Esophagus squamous epithelium (tissue), 5 donors: Measurements from ENCODE around the gene ENHO. TPM values are rescaled to one million over a fixed set of nuclear protein-coding genes. Genes with fewer than 3 reads are reported as not detected.
"Not testable (repeated sequence)": the region's sequence is repeated elsewhere in the genome, so short reads cannot be mapped to it uniquely, and the experiment has no call there.

Experiments
- DNase-seq: peaks from one replicate; lab custom pipeline; 2025; lab: John Stamatoyannopoulos, UW
- H3K27ac ChIP-seq, 4 donors: fragments of 200-600 bp; sonication (generic); one replicate each; pipeline ENCODE4 v1.5.1; 2016 to 2019; ENCODE audit warnings: mild to moderate bottlenecking in 1 of 4
- H3K27me3 ChIP-seq, 4 donors: fragments of 200-600 bp; sonication (generic); 1 replicate in 3 of 4; 2 replicates in 1 of 4; pipeline versions ENCODE4 v1.5.1 to v1.6.0; 2017 to 2021; ENCODE audit warnings: antibody characterized with exemption in 1 of 4
- H3K36me3 ChIP-seq, 3 donors: fragments of 200-600 bp; sonication (generic); one replicate each; pipeline ENCODE4 v1.5.1; 2016 to 2019
- H3K4me1 ChIP-seq, 3 donors: fragments of 200-600 bp; sonication (generic); one replicate each; pipeline ENCODE4 v1.5.1; 2017 to 2019
- H3K4me3 ChIP-seq, 4 donors: fragments of 200-600 bp; sonication (generic); 1 replicate in 3 of 4; 2 replicates in 1 of 4; pipeline ENCODE4 v1.5.1; 2016 to 2019; ENCODE audit warnings: mild to moderate bottlenecking in 2 of 4, moderate library complexity in 1 of 4
- H3K9me3 ChIP-seq, 3 donors: fragments of 200-600 bp; sonication (generic); one replicate each; pipeline ENCODE4 v1.5.1; 2016 to 2019
- POLR2A ChIP-seq, 4 donors: fragments of 450-650 bp; IDR thresholded peaks; one replicate each; pipeline ENCODE4 v1.6.1; 2017; ENCODE audit warnings: antibody characterized with exemption in 4 of 4, mild to moderate bottlenecking in 4 of 4, moderate library complexity in 3 of 4
- WGBS, 2 donors: methylation state at CpG; one replicate each; pipeline ENCODE4 v1.1.5; 2018; 5-methylcytosine and 5-hydroxymethylcytosine counted together
- intact Hi-C: fragments of 100-400 bp; cut with DNase I; formaldehyde crosslinking; loops from one replicate; pipeline ENCODE4 v1.15.0; 2022
- total RNA-seq, 4 donors: library from RNA; depleted of rRNA; stranded (reverse); fragments of >200 nt; gene quantifications; one replicate each; pipeline ENCODE4 v1.1.0, GENCODE V29; 2016
- TF ChIP-seq, protein P1 (sequence below), 6 experiments: fragments of 450-650 bp in 4 of 6; fragments of 200-600 bp in 2 of 6; sonication (generic) in 2 of 6; IDR thresholded peaks; one replicate each; pipeline ENCODE4 v1.5.1; 2016 to 2019; ENCODE audit warnings: antibody characterized with exemption in 6 of 6, mild to moderate bottlenecking in 4 of 6, moderate library complexity in 4 of 6
- donor health status: DM: yes; HTN: yes; CAD: no.

ENHO gene
- total RNA-seq, 4 donors from 2014 or later: 0.38 TPM; not detected in 3

DNA sequence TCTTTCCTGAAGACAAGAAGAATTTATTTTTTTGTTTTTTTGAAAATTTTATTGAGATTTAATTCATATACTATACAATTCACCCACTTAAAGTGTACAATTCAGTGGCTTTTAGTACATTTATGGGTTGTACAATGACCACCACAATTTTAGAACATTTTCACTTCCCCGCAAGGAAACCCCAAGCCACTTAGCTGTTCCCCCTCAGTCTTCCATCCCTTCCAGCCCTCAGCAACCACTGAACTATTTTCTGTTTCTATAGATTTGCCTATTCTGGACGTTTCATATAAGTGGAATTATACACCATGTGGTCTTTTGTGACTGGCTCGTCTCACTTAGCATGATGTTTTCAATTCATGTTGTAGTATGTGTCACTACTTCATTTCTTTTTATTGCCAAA is 36.2 kb downstream of the ENHO start:
- H3K27ac ChIP-seq: no peak overlapping the region
- peaks cover 0 to 23% (median 0%) of the 10 kb centered on the region in 4 donors for H3K27me3 ChIP-seq
- H3K4me3 ChIP-seq: no peak overlapping the region
- H3K9me3 ChIP-seq: no peaks in the 10 kb centered on the region
- intact Hi-C loops: no loop called here
- no peak for DNase-seq
- WGBS, 2 donors: 52 to 56% methylated on average over 3 of the region's 3 CpGs
- no peaks in the 10 kb centered on the region for H3K4me1 ChIP-seq
- TF ChIP-seq POLR2A (IDR thresholded peaks at IDR 0.05): no peak
- TF ChIP-seq, protein P1, sequence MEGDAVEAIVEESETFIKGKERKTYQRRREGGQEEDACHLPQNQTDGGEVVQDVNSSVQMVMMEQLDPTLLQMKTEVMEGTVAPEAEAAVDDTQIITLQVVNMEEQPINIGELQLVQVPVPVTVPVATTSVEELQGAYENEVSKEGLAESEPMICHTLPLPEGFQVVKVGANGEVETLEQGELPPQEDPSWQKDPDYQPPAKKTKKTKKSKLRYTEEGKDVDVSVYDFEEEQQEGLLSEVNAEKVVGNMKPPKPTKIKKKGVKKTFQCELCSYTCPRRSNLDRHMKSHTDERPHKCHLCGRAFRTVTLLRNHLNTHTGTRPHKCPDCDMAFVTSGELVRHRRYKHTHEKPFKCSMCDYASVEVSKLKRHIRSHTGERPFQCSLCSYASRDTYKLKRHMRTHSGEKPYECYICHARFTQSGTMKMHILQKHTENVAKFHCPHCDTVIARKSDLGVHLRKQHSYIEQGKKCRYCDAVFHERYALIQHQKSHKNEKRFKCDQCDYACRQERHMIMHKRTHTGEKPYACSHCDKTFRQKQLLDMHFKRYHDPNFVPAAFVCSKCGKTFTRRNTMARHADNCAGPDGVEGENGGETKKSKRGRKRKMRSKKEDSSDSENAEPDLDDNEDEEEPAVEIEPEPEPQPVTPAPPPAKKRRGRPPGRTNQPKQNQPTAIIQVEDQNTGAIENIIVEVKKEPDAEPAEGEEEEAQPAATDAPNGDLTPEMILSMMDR (IDR thresholded peaks at IDR 0.05): no peak
- H3K36me3 ChIP-seq: no peaks in the 10 kb centered on the region

DNA sequence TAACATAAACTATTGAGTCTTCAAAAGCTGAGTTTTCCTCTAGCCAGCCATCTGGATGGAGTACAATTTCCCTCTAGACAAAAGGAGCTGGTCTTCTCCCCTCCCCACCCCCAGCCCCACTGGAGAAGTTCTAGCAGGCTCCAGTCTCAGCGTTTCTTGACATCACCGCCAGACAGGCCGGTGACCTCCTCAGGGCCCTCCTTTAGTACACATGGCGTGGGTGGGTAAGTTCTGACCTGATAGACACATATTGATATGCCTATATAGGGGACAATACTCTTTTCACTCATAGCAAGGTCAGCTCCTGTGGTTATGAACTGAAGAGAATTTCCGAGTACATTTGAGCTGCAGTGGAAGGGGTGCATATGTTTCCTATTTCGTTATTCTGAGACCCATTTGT is 37.0 kb downstream of the ENHO start:
- WGBS, 2 donors: 66 to 69% methylated on average over 6 of the region's 6 CpGs
- Histone ChIP-seq H3K4me1 (no peaks in the 10 kb centered on the region), H3K27ac (no peak overlapping the region), H3K27me3 (peaks cover 0 to 24% (median 0%) of the 10 kb centered on the region in 4 donors), H3K4me3 (no peak overlapping the region), H3K36me3 (no peaks in the 10 kb centered on the region), H3K9me3 (no peaks in the 10 kb centered on the region)
- TF ChIP-seq, protein P1 (IDR thresholded peaks at IDR 0.05): no peak
- TF ChIP-seq POLR2A (IDR thresholded peaks at IDR 0.05): no peak
- DNase-seq: no peak
- intact Hi-C loops: no loop called here

DNA sequence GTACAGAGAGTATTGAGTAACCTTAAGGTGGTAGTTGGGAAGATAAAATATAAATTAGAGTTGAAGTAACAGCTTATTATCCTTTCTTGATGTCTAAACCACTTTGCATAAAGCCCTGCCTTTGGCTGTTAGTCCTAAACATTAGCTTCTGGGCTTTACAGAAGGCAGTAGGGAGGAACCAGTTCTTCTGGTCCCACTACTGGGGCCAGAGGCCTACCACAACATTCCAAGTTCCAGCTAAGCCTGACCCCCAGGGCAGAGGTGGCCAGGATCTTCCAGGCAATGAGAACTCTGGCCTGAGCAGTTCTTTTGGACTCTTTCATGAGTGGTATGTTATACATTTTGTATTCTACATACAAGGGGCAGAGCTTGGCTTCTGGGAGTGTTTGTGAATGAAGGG is 38.1 kb downstream of the ENHO start:
- H3K9me3 ChIP-seq: no peaks in the 10 kb centered on the region
- H3K36me3 ChIP-seq: no peaks in the 10 kb centered on the region
- no peak overlapping the region for H3K27ac ChIP-seq
- no peak for TF ChIP-seq POLR2A (IDR thresholded peaks at IDR 0.05)
- TF ChIP-seq, protein P1 (IDR thresholded peaks at IDR 0.05): no peak
- intact Hi-C loops: no loop called here
- H3K27me3 ChIP-seq: peaks cover 0 to 20% (median 0%) of the 10 kb centered on the region in 4 donors
- H3K4me3 ChIP-seq: no peak overlapping the region
- no peaks in the 10 kb centered on the region for H3K4me1 ChIP-seq
- DNase-seq: no peak

DNA sequence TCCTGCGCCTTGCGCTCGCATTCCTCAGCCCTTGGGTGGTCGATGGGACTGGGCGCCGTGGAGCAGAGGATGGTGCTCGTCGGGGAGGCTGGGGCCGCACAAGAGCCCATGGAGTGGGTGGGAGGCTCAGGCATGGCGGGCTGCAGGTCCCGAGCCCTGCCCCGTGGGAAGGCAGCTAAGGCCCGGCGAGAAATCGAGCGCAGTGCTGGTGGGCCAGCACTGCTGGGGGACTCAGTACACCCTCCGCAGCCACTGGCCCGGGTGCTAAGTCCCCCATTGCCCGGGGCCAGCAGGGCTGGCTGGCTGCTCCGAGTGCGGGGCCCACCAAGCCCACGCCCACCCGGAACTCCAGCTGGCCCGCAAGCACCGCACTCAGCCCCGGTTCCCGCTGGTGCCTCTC is 40.0 kb downstream of the ENHO start:
- DNase-seq: not testable (repeated sequence)
- WGBS, 2 donors: no CpG with 5 or more reads among the region's 27 CpGs

DNA sequence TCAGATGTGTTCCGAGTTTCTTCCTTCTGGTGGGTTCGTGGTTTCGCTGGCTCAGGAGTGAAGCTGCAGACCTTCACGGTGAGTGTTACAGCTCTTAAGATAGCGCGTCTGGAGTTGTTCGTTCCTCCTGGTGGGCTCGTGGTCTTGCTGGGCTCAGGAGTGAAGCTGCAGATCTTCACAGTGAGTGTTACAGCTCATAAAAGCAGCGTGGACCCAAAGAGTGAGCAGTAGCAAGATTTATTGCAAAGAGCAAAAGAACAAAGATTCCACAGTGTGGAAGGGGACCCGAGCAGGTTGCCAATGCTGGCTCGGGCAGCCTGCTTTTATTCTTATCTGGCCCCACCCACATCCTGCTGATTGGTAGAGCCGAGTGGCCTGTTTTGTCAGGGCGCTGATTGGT is 41.2 kb downstream of the ENHO start:
- H3K9me3 ChIP-seq, H3K4me1 ChIP-seq, intact Hi-C loops, H3K27me3 ChIP-seq, H3K36me3 ChIP-seq, DNase-seq, H3K4me3 ChIP-seq, H3K27ac ChIP-seq: not testable (repeated sequence)
- 68 to 72% methylated on average over 8 to 10 of the region's 13 CpGs for WGBS, 2 donors

More for the DNA sequence above, 40.0 kb downstream of the ENHO start:
- H3K36me3 ChIP-seq, H3K4me1 ChIP-seq, intact Hi-C loops, H3K27me3 ChIP-seq, H3K9me3 ChIP-seq, H3K4me3 ChIP-seq, H3K27ac ChIP-seq: not testable (repeated sequence)

DNA sequence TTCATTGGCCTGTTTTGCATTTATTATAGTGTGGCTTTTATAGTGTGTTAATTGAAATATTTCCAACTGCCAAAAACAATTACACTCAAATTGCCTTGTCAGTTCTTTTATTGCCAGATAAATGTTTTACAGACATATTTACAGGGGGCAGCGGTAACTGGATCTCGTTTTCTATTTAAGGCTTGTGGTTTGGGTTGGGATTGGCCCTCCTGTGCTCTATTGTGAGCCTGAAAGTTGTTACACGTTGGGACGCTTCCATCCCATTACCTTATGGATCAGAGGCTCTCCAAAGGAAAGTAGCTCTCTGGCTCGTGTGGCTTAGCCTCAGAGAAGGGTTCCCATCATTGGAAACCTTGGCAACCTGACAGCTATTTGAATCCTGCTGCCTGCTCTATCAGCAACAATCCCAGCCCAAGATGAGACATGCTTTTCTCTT is 43.3 kb downstream of the ENHO start:
- no peak for TF ChIP-seq POLR2A (IDR thresholded peaks at IDR 0.05)
- TF ChIP-seq, protein P1 (IDR thresholded peaks at IDR 0.05): no peak
- no peak overlapping the region for H3K27ac ChIP-seq
- no peak for DNase-seq
- H3K4me3 ChIP-seq: no peak overlapping the region
- WGBS, 2 donors: 47 to 52% methylated on average over 5 of the region's 5 CpGs
- peaks cover 0 to 17% (median 0%) of the 10 kb centered on the region in 4 donors for H3K27me3 ChIP-seq
- no peaks in the 10 kb centered on the region for H3K36me3 ChIP-seq
- intact Hi-C loops: no loop called here
- H3K4me1 ChIP-seq: no peaks in the 10 kb centered on the region
- H3K9me3 ChIP-seq: no peaks in the 10 kb centered on the region
